NK-92 treated with Interleukin-12 subunit alpha and Interleukin-12 subunit beta, amount 100 ng/mL, for 24 hours (cell line): ENCODE results near the gene NPIPB2.
"Not testable (repeated sequence)": the region's sequence is repeated elsewhere in the genome, so short reads cannot be mapped to it uniquely, and the experiment has no call there.

Experiments
- DNase-seq: peaks from one replicate; lab custom pipeline; 2025; lab: John Stamatoyannopoulos, UW

Gene NPIPB2

GRCh38 chr16:11941945-11942344 lies at the start of gene NPIPB2:
TSS of gene NPIPB2 (minus strand) at chr16:11942045. CDS start at chr16:11942045, 0 bp downstream.
- not testable (repeated sequence) for DNase-seq

- no peak for DNase-seq
Observed at GRCh38 chr16:11990702-11991390, 49.0 kb upstream of the NPIPB2 start.

GRCh38 chr16:11988258-11988978 lies 46.6 kb upstream of the NPIPB2 start:
- no peak for DNase-seq

- no peak for DNase-seq
Observed at GRCh38 chr16:11986521-11987057, 44.7 kb upstream of the NPIPB2 start.

GRCh38 chr16:11985250-11985649 lies 43.4 kb upstream of the NPIPB2 start:
- no peak for DNase-seq

- DNase-seq: no peak
Observed at GRCh38 chr16:11980136-11980844, 38.4 kb upstream of the NPIPB2 start.

- no peak for DNase-seq
Observed at GRCh38 chr16:11979013-11979672, 37.3 kb upstream of the NPIPB2 start.

- DNase-seq: no peak
Observed at GRCh38 chr16:11978080-11978479, 36.2 kb upstream of the NPIPB2 start.

- DNase-seq: no peak
Observed at GRCh38 chr16:11977376-11978041, 35.7 kb upstream of the NPIPB2 start.

GRCh38 chr16:11976850-11977375 lies 35.1 kb upstream of the NPIPB2 start:
- no peak for DNase-seq

GRCh38 chr16:11973070-11973469 lies 31.2 kb upstream of the NPIPB2 start:
- no peak for DNase-seq

GRCh38 chr16:11972128-11972527 lies 30.3 kb upstream of the NPIPB2 start:
- DNase-seq: no peak

GRCh38 chr16:11970292-11970691 lies 28.4 kb upstream of the NPIPB2 start:
- DNase-seq: not testable (repeated sequence)

GRCh38 chr16:11968577-11968976 lies 26.7 kb upstream of the NPIPB2 start:
- no peak for DNase-seq

GRCh38 chr16:11967195-11967911 lies 25.5 kb upstream of the NPIPB2 start:
- DNase-seq: no peak

- no peak for DNase-seq
Observed at GRCh38 chr16:11966173-11966572, 24.3 kb upstream of the NPIPB2 start.

- DNase-seq: no peak
Observed at GRCh38 chr16:11964761-11965551, 23.1 kb upstream of the NPIPB2 start, which contains the start of gene TNFRSF17. TSS of gene TNFRSF17 (plus strand) at chr16:11965210. CDS start at chr16:11965325, 115 bp downstream.

- DNase-seq: no peak
Observed at GRCh38 chr16:11963706-11964105, 21.9 kb upstream of the NPIPB2 start.

- not testable (repeated sequence) for DNase-seq
Observed at GRCh38 chr16:11962978-11963377, 21.1 kb upstream of the NPIPB2 start.

- not testable (repeated sequence) for DNase-seq
Observed at GRCh38 chr16:11962457-11962856, 20.6 kb upstream of the NPIPB2 start.
